GM20000 (cell line): ENCODE results near the gene CEP350.

ENCODE experiments used
- DNase-seq: peaks from one replicate; pipeline ENCODE4 v3.0.0; 2012; ENCODE audit warnings: low spot score
- CTCF ChIP-seq: IDR thresholded peaks from 2 replicates; pipeline ENCODE4 v1.5.1; 2012; ENCODE audit warnings: mild to moderate bottlenecking, control low read depth; ENCODE audit errors: extremely low read depth, missing control alignments

The CEP350 gene

GRCh38 chr1:179978199-179979079, 23.8 kb downstream of the CEP350 start:
- no peak for TF ChIP-seq CTCF
- DNase-seq: no peak

GRCh38 chr1:179984101-179984500, 29.5 kb downstream of the CEP350 start:
- TF ChIP-seq CTCF: no peak
- no peak for DNase-seq

- TF ChIP-seq CTCF: no peak
- no peak for DNase-seq
Observed at GRCh38 chr1:179984942-179985341, 30.3 kb downstream of the CEP350 start.

- no peak for TF ChIP-seq CTCF
- DNase-seq: no peak
Observed at GRCh38 chr1:179990847-179991246, 36.2 kb downstream of the CEP350 start.

GRCh38 chr1:179995576-179995975, 41.0 kb downstream of the CEP350 start:
- no peak for DNase-seq
- TF ChIP-seq CTCF: no peak

GRCh38 chr1:179996099-179996498, 41.5 kb downstream of the CEP350 start:
- TF ChIP-seq CTCF: no peak
- DNase-seq: peak; percentile 13

- no peak for TF ChIP-seq CTCF
- DNase-seq: no peak
Observed at GRCh38 chr1:180000575-180000974, 46.0 kb downstream of the CEP350 start.
